Measurements from ENCODE around the gene MBNL2.

Gene MBNL2

DNA sequence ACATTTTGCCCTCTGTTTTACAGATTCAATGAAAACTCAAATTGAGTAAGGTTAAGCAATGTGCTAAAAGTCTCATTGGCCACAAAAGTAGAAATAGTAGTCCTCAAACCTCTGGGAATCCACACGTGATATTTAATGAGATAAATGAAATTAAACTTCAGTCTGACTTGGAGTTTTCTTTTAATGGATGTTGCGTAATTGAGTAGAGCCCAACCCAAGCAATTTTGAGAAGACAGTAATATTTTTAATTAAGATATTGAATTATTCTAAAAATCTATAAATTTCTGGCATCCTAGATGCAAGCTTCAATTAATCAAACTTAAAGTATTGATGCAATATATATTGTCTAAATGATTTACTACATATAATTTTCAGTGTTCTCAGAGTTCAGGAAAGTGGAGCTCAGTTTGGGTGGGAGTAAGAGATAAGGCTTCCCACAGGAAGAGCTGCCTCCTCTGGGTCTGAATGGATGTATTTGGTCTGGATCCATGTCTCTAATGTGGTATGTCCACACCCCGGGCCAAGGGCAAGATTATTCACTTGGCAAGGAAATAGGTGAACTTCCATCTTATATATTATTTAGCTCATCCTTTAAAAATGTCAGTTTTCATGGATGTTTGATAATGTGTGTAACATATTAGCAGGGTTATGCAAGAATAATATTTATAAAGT lies 6.9 kb downstream of the MBNL2 start:
- H3K36me3 ChIP-seq (ENCODE audit: control insufficient read depth, low read length): no peaks in the 10 kb centered on the region
- no peaks in the 10 kb centered on the region for H3K9me2 ChIP-seq (replicated peaks; ENCODE audit: control insufficient read depth, low read length)
- TF ChIP-seq, protein P1, sequence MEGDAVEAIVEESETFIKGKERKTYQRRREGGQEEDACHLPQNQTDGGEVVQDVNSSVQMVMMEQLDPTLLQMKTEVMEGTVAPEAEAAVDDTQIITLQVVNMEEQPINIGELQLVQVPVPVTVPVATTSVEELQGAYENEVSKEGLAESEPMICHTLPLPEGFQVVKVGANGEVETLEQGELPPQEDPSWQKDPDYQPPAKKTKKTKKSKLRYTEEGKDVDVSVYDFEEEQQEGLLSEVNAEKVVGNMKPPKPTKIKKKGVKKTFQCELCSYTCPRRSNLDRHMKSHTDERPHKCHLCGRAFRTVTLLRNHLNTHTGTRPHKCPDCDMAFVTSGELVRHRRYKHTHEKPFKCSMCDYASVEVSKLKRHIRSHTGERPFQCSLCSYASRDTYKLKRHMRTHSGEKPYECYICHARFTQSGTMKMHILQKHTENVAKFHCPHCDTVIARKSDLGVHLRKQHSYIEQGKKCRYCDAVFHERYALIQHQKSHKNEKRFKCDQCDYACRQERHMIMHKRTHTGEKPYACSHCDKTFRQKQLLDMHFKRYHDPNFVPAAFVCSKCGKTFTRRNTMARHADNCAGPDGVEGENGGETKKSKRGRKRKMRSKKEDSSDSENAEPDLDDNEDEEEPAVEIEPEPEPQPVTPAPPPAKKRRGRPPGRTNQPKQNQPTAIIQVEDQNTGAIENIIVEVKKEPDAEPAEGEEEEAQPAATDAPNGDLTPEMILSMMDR (IDR thresholded peaks at IDR 0.05; ENCODE audit: low read depth, low read length, poor library complexity, severe bottlenecking): no peak
- TF ChIP-seq EZH2phosphoT487 (IDR thresholded peaks at IDR 0.05; ENCODE audit: borderline replicate concordance, low read length): no peak
- H3K79me2 ChIP-seq (ENCODE audit: control insufficient read depth, low read length): peaks cover 68% of the 10 kb centered on the region
- peaks cover 39% of the 10 kb centered on the region for H3K4me1 ChIP-seq (ENCODE audit: control insufficient read depth, low read length)
- no peak overlapping the region for H3K4me3 ChIP-seq (ENCODE audit: low read length)
- no peaks in the 10 kb centered on the region for H3K9me3 ChIP-seq (ENCODE audit: control insufficient read depth, insufficient read depth, low read length)
- no peaks in the 10 kb centered on the region; the same call in 1 of the 2 replicates for H4K20me1 ChIP-seq (ENCODE audit: control insufficient read depth, insufficient read depth, low read depth, low read length)
- 0 out of 2 replicates have a peak, but pooled peaks cover 2% of the 10 kb centered on the region for H3F3A ChIP-seq (ENCODE audit: control insufficient read depth, insufficient read depth)
- H3K4me2 ChIP-seq (ENCODE audit: low read length): no peak overlapping the region
- H3K27me3 ChIP-seq (ENCODE audit: control insufficient read depth, low read length): no peaks in the 10 kb centered on the region
- no peak overlapping the region for H3K27ac ChIP-seq (ENCODE audit: low read depth, low read length)

- Histone ChIP-seq H3K4me2 (ENCODE audit: low read length) (no peak overlapping the region), H3K9me2 (replicated peaks; ENCODE audit: control insufficient read depth, low read length) (no peaks in the 10 kb centered on the region), H3K4me3 (ENCODE audit: low read length) (no peak overlapping the region), H3K27me3 (ENCODE audit: control insufficient read depth, low read length) (no peaks in the 10 kb centered on the region), H3K27ac (ENCODE audit: low read depth, low read length) (no peak overlapping the region), H3F3A (ENCODE audit: control insufficient read depth, insufficient read depth) (0 out of 2 replicates have a peak, but pooled peaks cover 2% of the 10 kb centered on the region), H3K36me3 (ENCODE audit: control insufficient read depth, low read length) (no peaks in the 10 kb centered on the region), H3K79me2 (ENCODE audit: control insufficient read depth, low read length) (peaks cover 66% of the 10 kb centered on the region), H4K20me1 (ENCODE audit: control insufficient read depth, insufficient read depth, low read depth, low read length) (no peaks in the 10 kb centered on the region; the same call in 1 of the 2 replicates), H3K9me3 (ENCODE audit: control insufficient read depth, insufficient read depth, low read length) (no peaks in the 10 kb centered on the region), H3K4me1 (ENCODE audit: control insufficient read depth, low read length) (peaks cover 32% of the 10 kb centered on the region)
- no peak for TF ChIP-seq EZH2phosphoT487 (IDR thresholded peaks at IDR 0.05; ENCODE audit: borderline replicate concordance, low read length)
- TF ChIP-seq, protein P1 (IDR thresholded peaks at IDR 0.05; ENCODE audit: low read depth, low read length, poor library complexity, severe bottlenecking): no peak
Observed at GRCh38 chr13:97229699-97230098, 7.6 kb downstream of the MBNL2 start.

DNA sequence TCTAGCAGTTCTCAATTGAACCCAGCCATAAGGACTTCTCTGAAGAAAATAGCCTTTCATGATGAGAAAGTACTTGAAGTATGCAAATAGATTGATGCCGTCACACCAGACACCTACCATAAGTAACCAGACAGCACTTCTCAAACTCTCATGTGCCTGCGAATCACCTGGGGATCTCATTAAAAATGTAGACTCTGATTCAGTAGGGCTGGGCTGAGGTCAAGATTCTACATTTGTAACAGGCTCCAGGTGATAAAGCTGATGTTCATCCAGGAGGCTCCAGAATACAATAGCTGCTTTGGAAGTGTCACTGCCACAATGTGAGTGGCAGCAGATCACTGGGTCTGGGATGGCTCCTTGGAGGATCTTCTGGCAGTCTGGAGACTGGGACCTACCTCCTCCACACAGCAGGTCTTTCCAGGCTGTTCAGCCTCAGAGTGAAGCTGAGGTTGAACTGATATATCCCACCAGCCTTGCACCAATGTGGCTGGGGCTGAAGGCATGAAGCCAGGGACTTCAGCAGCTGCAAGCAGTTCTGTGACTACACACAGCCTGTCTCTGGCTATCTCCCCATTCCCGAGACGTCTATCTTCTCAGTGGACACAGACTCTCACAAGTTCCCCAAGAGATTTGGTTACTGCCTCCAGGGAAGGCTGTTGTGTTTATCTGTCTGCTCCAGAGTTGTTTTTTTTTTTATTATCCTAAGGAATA lies 9.1 kb downstream of the MBNL2 start:
- no peaks in the 10 kb centered on the region for H3K9me2 ChIP-seq (replicated peaks; ENCODE audit: control insufficient read depth, low read length)
- no peak for TF ChIP-seq EZH2phosphoT487 (IDR thresholded peaks at IDR 0.05; ENCODE audit: borderline replicate concordance, low read length)
- TF ChIP-seq, protein P1 (IDR thresholded peaks at IDR 0.05; ENCODE audit: low read depth, low read length, poor library complexity, severe bottlenecking): no peak
- no peaks in the 10 kb centered on the region; the same call in 1 of the 2 replicates for H4K20me1 ChIP-seq (ENCODE audit: control insufficient read depth, insufficient read depth, low read depth, low read length)
- no peak overlapping the region for H3K4me2 ChIP-seq (ENCODE audit: low read length)
- H3K79me2 ChIP-seq (ENCODE audit: control insufficient read depth, low read length): peaks cover 56% of the 10 kb centered on the region
- no peaks in the 10 kb centered on the region for H3K9me3 ChIP-seq (ENCODE audit: control insufficient read depth, insufficient read depth, low read length)
- peaks cover 16% of the 10 kb centered on the region for H3K4me1 ChIP-seq (ENCODE audit: control insufficient read depth, low read length)
- no peaks in the 10 kb centered on the region for H3K36me3 ChIP-seq (ENCODE audit: control insufficient read depth, low read length)
- H3K4me3 ChIP-seq (ENCODE audit: low read length): no peak overlapping the region
- H3F3A ChIP-seq (ENCODE audit: control insufficient read depth, insufficient read depth): no peaks in the 10 kb centered on the region
- H3K27ac ChIP-seq (ENCODE audit: low read depth, low read length): no peak overlapping the region
- no peaks in the 10 kb centered on the region for H3K27me3 ChIP-seq (ENCODE audit: control insufficient read depth, low read length)

All from DOHH2 (cell line).